ENCODE measurements around the gene SAP30L.

The SAP30L gene

GRCh38 chr5:154466671-154467070 lies 20.9 kb downstream of the SAP30L start:
- DNase-seq: no peak

DNA sequence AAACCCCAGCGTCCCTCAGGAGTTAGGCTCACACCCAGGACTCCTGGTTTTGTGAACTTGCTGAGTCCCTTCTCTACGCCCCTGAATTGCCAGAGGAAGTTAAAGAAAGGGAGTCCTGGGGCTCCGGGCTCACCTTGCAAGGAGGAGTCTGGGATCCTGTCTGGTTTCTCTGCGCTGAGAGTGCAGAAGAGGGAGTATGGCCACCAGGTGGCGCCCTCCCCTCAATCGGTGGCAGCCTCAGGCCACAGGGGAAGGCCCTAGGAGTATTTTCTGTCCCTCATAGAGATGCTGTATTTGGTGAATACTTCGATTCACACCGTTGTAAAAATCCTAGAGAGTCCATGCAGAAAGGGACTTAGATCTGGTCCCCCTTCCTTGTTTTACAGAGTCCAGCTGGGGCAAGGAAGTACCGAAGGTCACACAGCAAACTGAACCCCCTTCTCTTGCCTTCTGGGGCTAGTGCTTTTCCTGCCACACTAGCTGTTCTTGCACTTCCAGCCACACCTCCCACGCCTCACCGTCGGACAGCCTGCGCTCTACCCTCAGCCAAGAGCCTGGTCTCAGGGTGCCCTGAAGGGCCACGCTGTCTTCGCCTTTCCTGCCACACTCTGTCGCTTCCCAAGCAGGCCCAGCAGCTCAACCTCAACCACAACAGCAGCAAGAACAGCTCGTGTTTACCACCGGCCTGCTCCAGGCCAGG lies 22.0 kb downstream of the SAP30L start:
- peak; percentile 87 for DNase-seq

- no peak for DNase-seq
Measured at GRCh38 chr5:154470137-154470536, 24.3 kb downstream of the SAP30L start.

DNA sequence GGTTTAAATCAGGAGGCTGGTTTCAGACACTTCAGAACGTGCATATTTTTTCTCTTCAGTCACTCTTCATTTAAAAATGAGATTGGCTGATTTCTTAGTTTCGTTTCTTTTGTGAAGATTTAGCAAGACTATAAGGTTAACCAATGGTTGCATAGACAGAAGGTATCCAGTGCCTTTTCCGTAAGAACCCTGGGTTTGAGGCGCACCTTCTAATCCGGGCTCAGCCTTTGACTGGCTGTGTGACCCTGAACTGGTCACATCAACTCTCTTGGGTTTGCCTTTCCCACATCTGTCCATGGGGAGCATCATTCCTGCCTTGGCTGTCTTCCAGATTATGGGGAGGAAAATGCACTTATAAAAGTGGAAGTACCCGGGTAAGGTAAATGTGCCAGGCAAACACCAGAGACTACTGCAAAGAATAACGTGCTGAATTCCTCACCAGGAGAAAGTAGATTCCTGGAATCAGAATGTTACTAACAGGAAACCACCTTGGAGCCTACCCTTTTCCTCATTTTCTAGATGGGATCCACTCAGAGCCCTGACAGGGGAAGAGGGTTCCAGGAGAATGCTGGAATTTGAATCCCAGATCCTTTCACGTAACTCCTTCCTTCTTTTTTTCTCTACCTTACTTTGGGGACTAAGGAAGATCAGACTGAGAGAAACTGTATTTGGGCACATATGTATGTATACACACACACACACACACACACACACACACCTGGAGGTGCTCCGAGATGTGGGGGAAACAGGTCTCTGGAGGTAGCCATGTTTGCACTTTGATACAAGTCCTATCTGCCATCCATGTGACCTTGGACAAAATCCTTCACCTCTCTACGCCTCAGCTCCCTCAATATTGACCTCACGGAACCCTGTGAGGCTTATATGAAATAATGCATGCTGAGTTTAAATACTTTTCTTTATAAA lies 25.4 kb downstream of the SAP30L start:
- no peak for DNase-seq

- no peak for DNase-seq
Measured at GRCh38 chr5:154472871-154473580, 27.2 kb downstream of the SAP30L start.

- DNase-seq: no peak
Measured at GRCh38 chr5:154473581-154474283, 27.9 kb downstream of the SAP30L start.

DNA sequence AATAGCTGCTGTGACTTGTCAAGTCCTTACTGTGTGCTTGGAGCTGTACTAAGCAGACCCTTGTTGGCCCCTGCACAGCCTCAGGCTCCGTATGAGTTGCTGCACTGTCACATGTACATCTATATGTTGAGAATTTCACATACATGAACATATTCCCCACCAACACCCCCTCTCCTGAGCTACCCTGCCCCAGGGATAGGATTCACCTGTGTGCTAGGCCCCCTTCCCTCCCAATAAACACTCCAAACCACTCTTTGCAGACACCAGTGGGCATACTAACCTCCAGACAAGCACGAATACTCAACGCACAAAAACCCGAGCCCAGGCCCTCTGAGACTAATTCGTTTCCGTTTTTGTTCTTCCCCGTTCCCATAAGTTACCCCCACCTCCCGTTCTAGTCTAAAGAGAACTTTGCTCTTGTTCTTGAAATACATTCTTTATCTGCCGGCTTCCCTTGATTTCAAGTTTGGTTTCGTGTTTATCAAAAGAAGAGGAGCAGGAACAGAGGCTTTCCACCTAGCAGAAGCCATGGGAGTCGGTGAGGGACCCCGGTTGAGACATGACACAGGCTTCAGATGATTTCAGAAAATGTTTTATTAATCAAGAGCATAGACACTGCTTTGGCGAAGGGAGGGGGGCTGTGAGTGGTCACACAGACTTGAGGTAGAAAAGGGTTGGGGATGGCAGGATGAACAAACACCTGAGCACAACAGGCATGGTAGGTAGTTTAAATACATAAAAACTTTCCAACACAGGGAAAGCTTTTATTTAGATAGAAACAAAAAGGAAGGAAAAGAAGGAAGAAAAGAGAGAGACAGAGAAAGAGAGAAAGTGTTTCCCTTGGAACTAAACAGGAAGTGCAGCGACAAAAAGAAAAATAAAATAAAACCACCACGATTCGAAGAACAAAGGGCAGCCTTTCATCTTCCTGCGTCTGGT lies 28.9 kb downstream of the SAP30L start:
- DNase-seq: no peak

- DNase-seq: peak; percentile 49
Measured at GRCh38 chr5:154475591-154476353, 30.0 kb downstream of the SAP30L start.

DNA sequence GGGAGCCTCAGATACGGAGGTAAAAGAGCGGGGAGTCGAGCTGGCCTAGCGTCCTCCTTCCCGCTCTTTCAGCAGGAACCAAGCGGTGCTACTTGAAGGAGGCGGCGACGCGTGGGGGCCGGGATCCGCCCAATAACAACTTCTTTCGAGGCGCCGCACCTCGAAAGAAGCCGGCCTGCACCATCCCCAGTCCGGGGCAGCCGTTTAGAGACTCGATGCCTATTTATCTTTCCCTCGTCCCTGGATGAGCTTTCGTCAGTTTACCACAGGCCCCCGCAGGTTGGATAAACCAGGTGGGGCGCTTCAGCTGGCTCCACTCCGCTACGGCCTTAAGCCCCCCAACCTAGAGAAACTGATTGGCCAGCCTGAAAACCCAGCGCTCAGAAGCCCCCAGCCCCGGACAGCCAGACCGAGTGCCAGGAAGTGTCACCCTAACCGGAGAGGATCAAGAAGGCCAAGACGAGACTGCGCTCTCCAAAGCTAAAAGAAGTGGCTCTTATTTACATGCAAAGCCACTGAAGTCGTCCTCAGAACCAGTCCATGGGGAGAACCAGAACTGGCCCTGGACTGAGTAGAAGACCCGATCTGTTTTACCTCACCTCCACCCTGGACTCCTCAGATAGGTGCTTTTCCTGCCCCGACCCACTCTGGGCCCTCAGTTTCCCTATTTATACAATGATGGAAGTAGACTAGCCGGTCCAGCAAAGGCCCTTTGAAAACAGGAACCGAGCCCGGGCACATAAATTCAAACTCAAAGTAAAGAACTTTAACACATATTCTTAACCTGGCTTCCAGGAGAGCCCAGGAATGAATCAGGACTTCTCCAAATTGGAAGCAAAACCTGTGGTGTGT lies 30.8 kb downstream of the SAP30L start:
- DNase-seq: peak; percentile 31

DNA sequence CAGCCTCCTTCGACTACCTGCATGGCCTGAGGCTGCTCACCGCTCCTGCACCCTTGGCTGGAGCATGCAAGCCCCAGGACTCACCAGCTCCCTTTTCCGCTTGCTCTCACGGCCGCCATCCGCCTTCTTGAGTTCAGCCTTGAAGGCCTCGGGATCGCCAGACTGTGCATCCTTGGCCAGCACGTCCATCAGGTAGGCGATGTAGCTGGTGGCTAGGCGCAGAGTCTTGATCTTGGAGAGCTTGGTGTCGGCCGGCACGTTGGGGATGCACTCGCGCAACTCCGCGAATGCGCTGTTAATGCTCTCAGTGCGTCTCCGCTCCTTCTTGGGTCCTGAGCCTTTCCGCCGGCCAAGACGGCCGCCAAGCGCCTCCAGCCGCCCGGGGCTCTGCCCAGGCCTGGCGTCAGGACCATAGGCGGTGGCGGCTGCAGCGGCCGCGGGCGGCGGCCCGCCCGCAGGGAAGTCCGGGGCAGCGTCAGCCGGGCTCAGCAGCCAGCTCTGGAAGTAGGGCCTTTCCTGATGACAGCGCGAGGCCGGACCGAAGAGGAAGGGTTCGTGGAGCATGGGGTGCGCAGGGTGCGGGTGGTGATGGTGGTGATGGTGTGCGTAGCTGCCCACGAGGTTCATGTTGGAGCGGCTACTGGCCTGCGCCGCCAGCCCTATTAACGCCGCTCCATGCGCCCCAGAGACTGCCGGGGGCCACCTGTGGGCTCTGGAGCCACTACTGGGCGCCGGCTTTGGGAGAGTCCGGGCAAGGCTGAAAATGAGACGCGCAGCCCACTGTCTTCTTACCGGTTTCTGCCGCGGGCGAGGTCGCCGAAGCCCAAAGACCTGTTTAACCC lies 31.8 kb downstream of the SAP30L start:
- DNase-seq: peak; percentile 37

GRCh38 chr5:154478224-154478565 lies 32.4 kb downstream of the SAP30L start, which contains the start of gene HAND1:
HAND1 (minus strand) TSS chr5:154478227; CDS start chr5:154478008, 219 bp downstream.
- no peak for DNase-seq

- DNase-seq: no peak
Measured at GRCh38 chr5:154478752-154479159, 33.0 kb downstream of the SAP30L start.

DNA sequence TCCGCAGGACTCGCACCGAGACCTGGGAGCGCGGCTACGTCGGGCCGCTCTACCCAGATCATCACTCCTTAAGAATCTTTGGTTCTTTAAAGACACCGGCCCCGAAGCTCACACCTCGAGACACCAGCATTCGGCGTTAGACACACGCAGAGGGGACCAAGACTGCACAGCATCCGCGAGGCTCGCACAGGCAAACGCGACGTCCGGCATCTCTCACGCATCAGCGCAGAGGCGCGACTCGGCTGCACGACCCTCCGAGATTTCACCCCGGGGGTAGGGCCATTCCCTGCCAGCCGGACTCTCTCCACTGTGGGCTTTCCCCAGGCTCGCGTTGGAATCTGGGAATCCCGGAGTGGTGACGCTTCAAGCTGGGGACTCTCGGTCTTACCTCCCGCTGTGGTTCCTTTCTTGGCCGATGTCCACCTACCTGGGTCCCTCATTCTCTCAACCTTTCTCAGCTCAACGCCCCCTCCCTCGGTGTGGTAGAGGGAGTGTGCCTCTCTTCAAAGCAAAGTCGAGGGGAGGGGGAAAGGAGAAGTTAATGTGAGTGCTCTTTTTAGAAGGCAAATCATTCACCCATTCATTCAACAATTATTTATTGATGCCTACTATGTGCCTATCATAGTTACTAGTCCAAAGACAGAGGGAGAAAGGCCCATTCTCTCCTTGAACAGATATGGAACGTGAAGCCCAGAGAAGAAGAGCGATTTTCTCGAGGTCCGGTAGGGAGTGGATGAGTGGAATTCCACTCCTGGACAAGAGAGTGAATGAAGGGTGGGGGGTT lies 33.6 kb downstream of the SAP30L start:
- DNase-seq: peak; percentile 47

- DNase-seq: no peak
Measured at GRCh38 chr5:154479944-154480750, 34.4 kb downstream of the SAP30L start.

DNA sequence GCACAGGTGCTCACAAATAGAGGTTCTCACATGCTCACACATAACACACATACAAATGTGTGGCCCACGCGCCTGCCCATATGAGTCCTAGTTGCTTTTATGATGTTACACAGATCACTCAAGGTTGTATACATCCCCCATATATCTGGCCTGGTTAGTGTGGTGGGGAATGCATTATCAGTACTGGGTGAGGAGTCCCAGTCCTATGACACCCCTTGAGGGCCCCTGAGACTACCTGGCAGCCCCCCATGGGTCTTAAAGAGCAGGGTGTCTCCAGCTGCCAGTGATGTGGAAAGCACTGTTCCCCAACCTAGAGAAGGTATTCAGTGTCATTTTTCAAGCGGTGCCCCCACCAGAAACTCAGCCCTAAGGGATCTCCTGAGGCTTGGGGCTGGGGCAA lies 35.0 kb downstream of the SAP30L start:
- no peak for DNase-seq

DNA sequence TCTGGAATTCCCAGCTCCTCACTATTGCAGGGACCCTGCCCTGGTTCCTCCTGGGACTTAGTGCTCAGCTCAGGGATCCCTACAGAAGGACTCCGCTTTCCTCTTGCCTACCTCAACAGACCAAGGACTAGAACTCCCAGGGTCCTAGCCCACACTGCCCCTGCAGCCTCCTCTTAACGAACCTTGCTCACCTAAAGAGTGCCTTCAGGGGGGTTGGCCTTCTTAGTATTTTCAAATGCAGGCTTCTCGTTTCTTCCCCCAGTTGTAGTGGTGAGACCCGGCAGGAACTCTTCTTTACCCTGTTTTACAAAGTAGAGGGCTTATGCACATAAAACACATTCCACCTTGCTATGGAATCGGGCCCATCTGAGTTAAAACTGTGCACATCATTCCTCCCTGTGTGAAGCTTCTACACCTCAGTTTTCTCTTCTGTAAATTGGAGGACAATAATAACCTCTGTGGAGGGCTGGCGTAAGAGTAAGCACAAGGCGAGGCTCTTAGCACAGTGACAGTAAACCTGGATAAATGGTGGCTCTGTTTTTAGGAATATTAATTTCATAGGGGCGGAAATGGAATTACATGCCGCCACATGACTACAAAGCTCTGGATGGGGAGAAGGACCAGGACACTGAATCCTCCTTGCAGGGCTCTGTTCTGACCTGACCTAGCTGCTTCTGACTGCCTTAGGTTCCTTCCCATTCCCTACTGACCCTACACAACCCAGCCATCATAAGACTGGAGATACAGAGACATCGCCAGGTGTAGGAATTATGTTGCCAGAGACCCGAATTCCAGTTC lies 36.0 kb downstream of the SAP30L start:
- no peak for DNase-seq

All from activated CD4-positive, alpha-beta T cell treated with anti-CD3 and anti-CD28 coated beads for 48 hours (primary cell).